HG03175 (cell line): ENCODE results near the gene ZSWIM3.

Source experiments
- ATAC-seq: cut with Tn5 transposase; IDR thresholded peaks from one replicate; pipeline ENCODE4 v1.9.1; 2021; ENCODE audit warnings: mild to moderate bottlenecking, moderate library complexity; ENCODE audit not compliant: unreplicated experiment

Gene ZSWIM3

DNA sequence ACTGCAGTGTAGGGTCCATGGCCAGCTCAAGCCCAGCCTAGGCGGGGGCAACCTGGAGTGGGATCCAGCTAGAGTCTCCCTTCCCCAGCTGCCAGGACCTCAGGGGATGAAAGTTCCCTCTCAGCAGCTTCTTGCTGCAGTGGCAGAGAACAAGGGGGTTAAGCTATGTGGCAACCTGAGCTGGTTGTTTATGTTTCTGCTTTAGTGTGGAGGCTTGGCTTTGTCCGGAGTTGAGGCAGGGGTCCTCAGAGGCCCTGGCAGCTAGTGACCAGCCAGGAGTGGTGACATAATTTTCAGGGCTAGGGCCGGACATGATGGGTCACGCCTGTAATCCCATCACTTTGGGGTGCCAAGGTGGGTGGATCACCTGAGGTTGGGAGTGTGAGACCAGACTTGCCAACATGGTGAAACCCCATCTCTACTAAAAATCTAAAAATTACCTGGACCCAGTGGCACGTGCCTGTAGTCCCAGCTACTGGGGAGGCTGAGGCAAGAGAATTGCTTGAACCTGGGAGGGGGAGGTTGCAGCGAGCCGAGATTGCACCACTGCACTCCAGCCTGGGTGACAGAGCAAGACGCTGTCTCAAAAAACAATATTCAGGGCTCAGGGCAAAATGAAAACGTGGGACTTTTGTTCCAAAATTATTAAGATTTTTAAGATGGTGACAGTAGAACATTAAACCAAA lies 68.5 kb downstream of the ZSWIM3 start:
- no peak for ATAC-seq

GRCh38 chr20:45926731-45927070 lies 69.3 kb downstream of the ZSWIM3 start:
- ATAC-seq: no peak

DNA sequence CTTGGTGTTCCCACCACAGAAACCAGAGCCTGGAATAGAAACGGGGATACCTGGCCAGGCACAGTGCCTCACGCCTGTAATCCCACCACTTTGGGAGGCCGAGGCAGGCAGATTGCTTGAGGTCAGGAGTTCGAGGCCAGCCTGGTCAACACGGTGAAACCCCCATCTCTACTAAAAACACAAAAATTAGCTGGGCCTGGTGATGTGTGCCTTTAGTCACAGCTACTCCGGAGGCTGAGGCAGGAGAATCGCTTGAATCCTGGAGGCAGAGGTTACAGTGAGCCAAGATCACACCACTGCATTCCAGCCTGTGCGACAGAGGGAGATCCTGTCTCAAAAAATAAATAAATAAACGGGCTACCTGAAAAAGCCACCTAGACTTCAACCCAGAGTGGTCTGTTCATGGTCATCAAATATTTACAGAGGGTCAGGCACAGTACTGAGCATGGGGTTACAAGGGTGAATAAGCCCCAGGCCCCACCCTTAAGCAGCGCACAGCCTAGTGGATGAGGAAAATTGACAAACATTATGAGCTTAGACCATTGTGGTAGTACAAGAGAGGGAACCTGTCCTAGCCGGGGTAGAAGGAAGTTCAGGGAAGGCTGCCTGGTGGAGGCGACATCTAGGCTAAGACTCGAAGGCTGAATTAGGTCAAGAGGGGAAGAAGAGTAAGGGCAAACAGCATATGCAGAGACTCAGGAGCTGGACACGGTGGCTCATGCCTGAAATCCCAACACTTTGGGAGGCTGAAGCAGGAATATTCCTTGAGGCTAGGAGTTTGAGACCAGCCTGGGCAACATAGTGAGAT lies 69.9 kb downstream of the ZSWIM3 start:
- ATAC-seq: no peak
